ENCODE measurements around the gene ACAN. TPM values are rescaled to one million over a fixed set of nuclear protein-coding genes. Genes with fewer than 3 reads are reported as not detected.
A peak's percentile ranks its signal among the peaks of the same experiment; 100 is the strongest.

Gene ACAN
- polyA plus RNA-seq, 1 of the 3 experiments (the other 2 are of a cell fraction), result not detected

- peaks cover 19% of the 10 kb centered on the region; the same call in 1 of the 2 replicates for H3K79me2 ChIP-seq (ENCODE audit: insufficient read depth)
- no peak for DNase-seq
- no peaks in the 10 kb centered on the region for H4K20me1 ChIP-seq (ENCODE audit: insufficient read depth)
- H2AFZ ChIP-seq (ENCODE audit: low read depth), result no peak overlapping the region
- 94% methylated on average over 10 of the region's 12 CpGs for WGBS (ENCODE audit: low lambda C conversion rate)
- H3K27ac ChIP-seq (ENCODE audit: low read depth in 2 of 2, low read length in 1 of 2), result no peak overlapping the region
- H3K4me3 ChIP-seq (ENCODE audit: low read depth in 2 of 2, low read length in 1 of 2), result no peak overlapping the region
- ChIA-PET CTCF (interaction anchor here (1.5 to 1.6 kb wide), 2 partner anchors 12 to 15 kb away, joined by 3 to 5 read pairs; no protein-coding TSS in a partner anchor), POLR2A (no interaction called here)
- H3K9ac ChIP-seq, result no peak overlapping the region
- no peaks in the 10 kb centered on the region for H3K9me3 ChIP-seq
- peaks cover 0 to 20% of the 10 kb centered on the region in 2 experiments for H3K36me3 ChIP-seq (replicated peaks in 1 of 2; ENCODE audit: control insufficient read depth in 1 of 2, insufficient read depth in 2 of 2, low read length in 1 of 2)
- H3K4me2 ChIP-seq, result no peak overlapping the region
- no peak for TF ChIP-seq TCF12 (IDR thresholded peaks at IDR 0.05)
- H3K4me1 ChIP-seq (ENCODE audit: control insufficient read depth in 1 of 2, insufficient read depth in 2 of 2, low read depth in 1 of 2, low read length in 1 of 2), result peaks cover 7 to 9% of the 10 kb centered on the region in 2 experiments; a peak in 2 of 4 replicates
- no peaks in the 10 kb centered on the region for H3K27me3 ChIP-seq (ENCODE audit: insufficient read depth)
- peaks cover 4% of the 10 kb centered on the region for H3F3A ChIP-seq (replicated peaks; ENCODE audit: insufficient read depth)
- no peaks in the 10 kb centered on the region for H3K9me2 ChIP-seq
These were observed 107.0 kb downstream of the ACAN start for GRCh38 chr15:88909956-88910831.

DNA sequence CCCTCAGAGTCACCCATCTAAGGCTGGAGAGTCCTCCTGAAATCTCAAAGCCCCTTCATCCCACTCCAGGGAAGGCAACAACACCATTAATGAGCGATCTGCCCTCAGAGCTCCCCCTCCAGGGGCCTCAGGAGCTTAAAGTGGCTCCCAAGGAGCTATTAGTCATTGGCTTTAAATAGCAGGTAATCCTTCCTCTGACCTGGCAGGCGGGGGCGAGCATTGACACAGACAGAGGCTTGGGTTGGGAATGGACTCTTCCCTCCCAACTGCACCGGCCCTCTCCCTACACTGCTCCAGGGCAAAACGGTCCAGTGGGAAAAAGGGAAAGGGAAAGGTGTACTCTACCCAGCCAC lies 108.5 kb downstream of the ACAN start:
- peaks cover 19% of the 10 kb centered on the region; the same call in 1 of the 2 replicates for H3K79me2 ChIP-seq (ENCODE audit: insufficient read depth)
- peak; percentile 55; the same call in 1 of the 2 replicates for TF ChIP-seq MEF2A (IDR thresholded peaks at IDR 0.05; ENCODE audit: borderline replicate concordance, low read depth)
- no peak for TF ChIP-seq RFX5 (IDR thresholded peaks at IDR 0.05; ENCODE audit: low read length)
- 66% methylated on average over 3 of the region's 5 CpGs for WGBS (ENCODE audit: low lambda C conversion rate)
- no peaks in the 10 kb centered on the region for H3K27me3 ChIP-seq (ENCODE audit: insufficient read depth)
- no peak for DNase-seq
- no peak overlapping the region for H2AFZ ChIP-seq (ENCODE audit: low read depth)
- H4K20me1 ChIP-seq (ENCODE audit: insufficient read depth), result no peaks in the 10 kb centered on the region
- H3K4me3 ChIP-seq (ENCODE audit: low read depth in 2 of 2, low read length in 1 of 2), result peak overlapping the region; percentile 69 to 94; a peak in 3 of 4 replicates
- ChIA-PET CTCF (interaction anchor here (1.4 to 1.6 kb wide), 5 partner anchors 14 to 110 kb away, joined by 3 to 6 read pairs (median 5); no protein-coding TSS in a partner anchor), POLR2A (no interaction called here)
- H3F3A ChIP-seq (replicated peaks; ENCODE audit: insufficient read depth), result peaks cover 4% of the 10 kb centered on the region
- no peaks in the 10 kb centered on the region for H3K9me2 ChIP-seq
- H3K4me1 ChIP-seq (ENCODE audit: control insufficient read depth in 1 of 2, insufficient read depth in 2 of 2, low read depth in 1 of 2, low read length in 1 of 2), result peaks cover 7 to 9% of the 10 kb centered on the region in 2 experiments; a peak in 2 of 4 replicates
- peaks cover 0 to 12% of the 10 kb centered on the region in 2 experiments for H3K36me3 ChIP-seq (replicated peaks in 1 of 2; ENCODE audit: control insufficient read depth in 1 of 2, insufficient read depth in 2 of 2, low read length in 1 of 2)
- H3K9me3 ChIP-seq, result no peaks in the 10 kb centered on the region
- no peak overlapping the region; a peak in 1 of 4 replicates for H3K27ac ChIP-seq (ENCODE audit: low read depth in 2 of 2, low read length in 1 of 2)
- H3K9ac ChIP-seq, result peak overlapping the region; percentile 95; the same call in 1 of the 2 replicates
- H3K4me2 ChIP-seq, result peak overlapping the region; percentile 98

GRCh38 chr15:88912500-88912921 lies 109.3 kb downstream of the ACAN start:
- Histone ChIP-seq H3K36me3 (replicated peaks in 1 of 2; ENCODE audit: control insufficient read depth in 1 of 2, insufficient read depth in 2 of 2, low read length in 1 of 2) (peaks cover 0 to 12% of the 10 kb centered on the region in 2 experiments), H3K79me2 (ENCODE audit: insufficient read depth) (peaks cover 19% of the 10 kb centered on the region; the same call in 1 of the 2 replicates), H3K27ac (ENCODE audit: low read depth in 2 of 2, low read length in 1 of 2) (peak overlapping the region; percentile 68 to 72), H3K9me3 (no peaks in the 10 kb centered on the region), H3K9ac (peak overlapping the region; percentile 95), H3K4me1 (ENCODE audit: control insufficient read depth in 1 of 2, insufficient read depth in 2 of 2, low read depth in 1 of 2, low read length in 1 of 2) (peaks cover 7 to 9% of the 10 kb centered on the region in 2 experiments; a peak in 2 of 4 replicates), H3K4me3 (ENCODE audit: low read depth in 2 of 2, low read length in 1 of 2) (peak overlapping the region; percentile 69 to 94), H3K27me3 (ENCODE audit: insufficient read depth) (no peaks in the 10 kb centered on the region), H4K20me1 (ENCODE audit: insufficient read depth) (no peaks in the 10 kb centered on the region), H3K4me2 (peak overlapping the region; percentile 98), H3K9me2 (no peaks in the 10 kb centered on the region), H2AFZ (ENCODE audit: low read depth) (peak overlapping the region; percentile 86), H3F3A (replicated peaks; ENCODE audit: insufficient read depth) (peaks cover 4% of the 10 kb centered on the region)
- DNase-seq, result peak; percentile 64
- CTCF ChIA-PET, result interaction anchor here (0.6 to 1.5 kb wide), 5 partner anchors 9 to 109 kb away, joined by 3 to 6 read pairs (median 4); no protein-coding TSS in a partner anchor
- POLR2A ChIA-PET, result no interaction called here
- TF ChIP-seq, protein P1, sequence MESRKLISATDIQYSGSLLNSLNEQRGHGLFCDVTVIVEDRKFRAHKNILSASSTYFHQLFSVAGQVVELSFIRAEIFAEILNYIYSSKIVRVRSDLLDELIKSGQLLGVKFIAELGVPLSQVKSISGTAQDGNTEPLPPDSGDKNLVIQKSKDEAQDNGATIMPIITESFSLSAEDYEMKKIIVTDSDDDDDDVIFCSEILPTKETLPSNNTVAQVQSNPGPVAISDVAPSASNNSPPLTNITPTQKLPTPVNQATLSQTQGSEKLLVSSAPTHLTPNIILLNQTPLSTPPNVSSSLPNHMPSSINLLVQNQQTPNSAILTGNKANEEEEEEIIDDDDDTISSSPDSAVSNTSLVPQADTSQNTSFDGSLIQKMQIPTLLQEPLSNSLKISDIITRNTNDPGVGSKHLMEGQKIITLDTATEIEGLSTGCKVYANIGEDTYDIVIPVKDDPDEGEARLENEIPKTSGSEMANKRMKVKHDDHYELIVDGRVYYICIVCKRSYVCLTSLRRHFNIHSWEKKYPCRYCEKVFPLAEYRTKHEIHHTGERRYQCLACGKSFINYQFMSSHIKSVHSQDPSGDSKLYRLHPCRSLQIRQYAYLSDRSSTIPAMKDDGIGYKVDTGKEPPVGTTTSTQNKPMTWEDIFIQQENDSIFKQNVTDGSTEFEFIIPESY (IDR thresholded peaks at IDR 0.05; ENCODE audit: borderline replicate concordance, low read depth), result no peak
- no peak for TF ChIP-seq CHD2 (IDR thresholded peaks at IDR 0.05; ENCODE audit: low read length, partially characterized antibody)
- TF ChIP-seq RFX5 (IDR thresholded peaks at IDR 0.05; ENCODE audit: low read length), result no peak
- TF ChIP-seq IRF3 (IDR thresholded peaks at IDR 0.05; ENCODE audit: low read depth, low read length), result no peak
- 0% methylated on average over 4 of the region's 20 CpGs for WGBS (ENCODE audit: low lambda C conversion rate)

Measured in SK-N-SH (cell line).